Ectodermal cell (in vitro differentiated cells): ENCODE data around the gene KCNC1.

Experiments
- H3K27ac ChIP-seq: 2 replicates; pipeline ENCODE4 v1.7.0; 2013; ENCODE audit warnings: mild to moderate bottlenecking, low read depth, low read length; ENCODE audit not compliant: insufficient read depth, poor library complexity, severe bottlenecking
- H3K27me3 ChIP-seq: 2 replicates; pipeline ENCODE4 v1.7.0; 2013; ENCODE audit warnings: mild to moderate bottlenecking, low read length; ENCODE audit not compliant: insufficient read depth, control insufficient read depth, poor library complexity, severe bottlenecking
- H3K36me3 ChIP-seq: one replicate; pipeline ENCODE4 v1.7.0; 2013; ENCODE audit warnings: low read length; ENCODE audit not compliant: control insufficient read depth, insufficient read depth
- H3K4me1 ChIP-seq: one replicate; pipeline ENCODE4 v1.7.0; 2013; ENCODE audit warnings: low read length; ENCODE audit not compliant: control insufficient read depth, insufficient read depth
- H3K4me3 ChIP-seq: 2 replicates; pipeline ENCODE4 v1.7.0; 2013; ENCODE audit warnings: low read depth, low read length, control low read depth; ENCODE audit not compliant: insufficient read depth
- H3K9me3 ChIP-seq: 2 replicates; pipeline ENCODE4 v1.7.0; 2013; ENCODE audit warnings: mild to moderate bottlenecking, low read length, moderate library complexity; ENCODE audit not compliant: control insufficient read depth
- WGBS, 2 experiments: methylation state at CpG; one replicate each; pipeline ENCODE4 v1.1.7; 2013; ENCODE audit warnings: missing lambda C conversion rate in 2 of 2; 5-methylcytosine and 5-hydroxymethylcytosine counted together

The KCNC1 gene

GRCh38 chr11:17780668-17781067, 46.1 kb downstream of the KCNC1 start:
- peaks cover 8% of the 10 kb centered on the region for H3K4me1 ChIP-seq
- no peak overlapping the region for H3K4me3 ChIP-seq
- WGBS, 2 experiments = 95 to 97% methylated on average over 15 of the region's 15 CpGs
- H3K27ac ChIP-seq = no peak overlapping the region
- H3K36me3 ChIP-seq = no peaks in the 10 kb centered on the region
- H3K27me3 ChIP-seq = no peaks in the 10 kb centered on the region
- H3K9me3 ChIP-seq = no peaks in the 10 kb centered on the region

- Histone ChIP-seq H3K27me3 (no peaks in the 10 kb centered on the region), H3K4me3 (no peak overlapping the region), H3K4me1 (peaks cover 3% of the 10 kb centered on the region), H3K9me3 (no peaks in the 10 kb centered on the region), H3K27ac (no peak overlapping the region), H3K36me3 (no peaks in the 10 kb centered on the region)
- 89 to 92% methylated on average over 12 of the region's 12 CpGs for WGBS, 2 experiments
Measured at GRCh38 chr11:17781221-17781620, 46.6 kb downstream of the KCNC1 start.

GRCh38 chr11:17781626-17782025, 47.0 kb downstream of the KCNC1 start:
- no peaks in the 10 kb centered on the region for H3K36me3 ChIP-seq
- no peak overlapping the region for H3K27ac ChIP-seq
- H3K27me3 ChIP-seq = no peaks in the 10 kb centered on the region
- no peaks in the 10 kb centered on the region for H3K4me1 ChIP-seq
- no peak overlapping the region for H3K4me3 ChIP-seq
- WGBS, 2 experiments = 96% methylated on average over 11 to 12 of the region's 12 CpGs
- no peaks in the 10 kb centered on the region for H3K9me3 ChIP-seq

GRCh38 chr11:17782145-17782544, 47.6 kb downstream of the KCNC1 start:
- Histone ChIP-seq H3K4me1 (no peaks in the 10 kb centered on the region), H3K4me3 (no peak overlapping the region), H3K9me3 (no peaks in the 10 kb centered on the region), H3K27ac (no peak overlapping the region), H3K27me3 (no peaks in the 10 kb centered on the region), H3K36me3 (no peaks in the 10 kb centered on the region)
- 92 to 94% methylated on average over 12 of the region's 12 CpGs for WGBS, 2 experiments

DNA sequence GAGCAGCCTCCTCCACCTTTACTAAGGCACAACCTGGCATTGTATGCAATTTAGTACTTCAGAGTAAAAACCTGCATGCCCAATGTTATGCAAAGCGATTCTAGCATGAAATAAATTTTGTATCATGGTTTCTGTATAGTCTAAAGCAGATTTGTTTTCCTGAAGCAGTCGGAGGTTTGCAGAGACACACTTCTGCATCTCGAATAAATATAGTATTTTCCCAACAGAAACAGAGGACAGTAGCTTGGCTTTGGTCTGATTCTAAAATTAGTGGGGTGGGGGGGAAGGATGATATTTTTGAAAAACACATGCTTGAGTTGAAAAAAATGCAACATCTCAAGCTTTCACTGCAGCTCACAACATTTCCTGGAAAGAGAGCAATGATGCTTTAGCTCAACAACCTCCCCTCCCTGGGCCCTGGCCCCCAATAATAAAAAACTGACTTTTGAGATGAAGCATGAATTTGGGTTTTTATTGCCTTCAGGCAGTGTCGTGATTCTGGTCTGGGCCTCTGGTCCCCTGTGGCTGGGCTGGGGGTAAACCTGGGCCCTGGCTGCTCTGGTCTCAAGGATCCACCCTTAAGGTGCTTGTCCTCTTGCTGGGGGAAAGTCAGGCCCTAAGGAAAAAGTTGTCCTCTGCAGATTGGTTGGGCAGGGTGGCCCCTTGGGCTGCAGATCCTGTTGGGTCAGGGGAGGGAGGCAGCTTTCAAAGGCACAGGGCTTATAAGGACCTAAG, 48.2 kb downstream of the KCNC1 start:
- Histone ChIP-seq H3K36me3 (no peaks in the 10 kb centered on the region), H3K4me3 (no peak overlapping the region), H3K27me3 (no peaks in the 10 kb centered on the region), H3K27ac (no peak overlapping the region), H3K9me3 (no peaks in the 10 kb centered on the region), H3K4me1 (no peaks in the 10 kb centered on the region)
- WGBS, 2 experiments = 93 to 99% methylated on average over 4 of the region's 4 CpGs

- 95 to 97% methylated on average over 4 of the region's 4 CpGs for WGBS, 2 experiments
- no peak overlapping the region for H3K27ac ChIP-seq
- no peaks in the 10 kb centered on the region for H3K4me1 ChIP-seq
- no peak overlapping the region for H3K4me3 ChIP-seq
- no peaks in the 10 kb centered on the region for H3K9me3 ChIP-seq
- no peaks in the 10 kb centered on the region for H3K36me3 ChIP-seq
- no peaks in the 10 kb centered on the region for H3K27me3 ChIP-seq
Measured at GRCh38 chr11:17783878-17784277, 49.3 kb downstream of the KCNC1 start.

DNA sequence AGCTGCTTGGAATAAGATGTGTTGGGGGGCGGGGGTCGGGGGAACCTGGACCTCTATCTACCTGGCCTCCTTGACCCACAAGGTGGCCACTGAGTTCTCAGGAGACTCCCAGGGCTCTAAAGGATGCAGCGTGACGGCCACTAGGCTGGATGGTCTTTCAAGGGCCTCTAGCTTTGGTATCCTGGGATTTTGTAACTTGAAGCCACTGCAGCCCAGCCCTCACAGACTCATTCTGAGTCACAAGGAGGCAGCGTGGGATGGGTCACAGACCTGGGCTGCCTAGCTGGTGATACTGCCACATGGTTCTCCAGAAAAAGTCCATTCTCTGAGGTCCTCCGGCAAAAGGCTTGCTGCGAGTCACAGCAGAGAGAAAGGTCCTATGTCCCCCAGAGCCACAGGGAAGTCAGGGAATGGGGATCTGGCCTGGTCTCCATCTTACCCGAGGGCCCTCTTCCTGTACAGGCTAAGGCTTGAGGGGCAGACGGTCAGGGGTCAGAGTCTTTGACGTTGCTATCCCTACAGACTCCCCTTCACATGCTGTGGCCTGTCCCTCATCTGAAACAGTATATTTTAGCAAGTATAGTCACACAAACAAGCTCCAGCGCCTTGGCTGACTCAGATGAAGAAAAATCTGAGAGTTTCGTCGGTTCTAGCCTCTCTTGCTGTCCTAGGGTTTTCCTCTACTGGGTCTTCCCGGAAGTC, 52.4 kb downstream of the KCNC1 start:
- Histone ChIP-seq H3K9me3 (no peaks in the 10 kb centered on the region), H3K27me3 (no peaks in the 10 kb centered on the region), H3K4me3 (no peak overlapping the region), H3K36me3 (no peaks in the 10 kb centered on the region), H3K27ac (no peak overlapping the region), H3K4me1 (no peaks in the 10 kb centered on the region)
- WGBS, 2 experiments = 87 to 90% methylated on average over 14 of the region's 14 CpGs

GRCh38 chr11:17788084-17788483, 53.5 kb downstream of the KCNC1 start:
- Histone ChIP-seq H3K4me3 (no peak overlapping the region), H3K36me3 (no peaks in the 10 kb centered on the region), H3K27ac (no peak overlapping the region), H3K9me3 (no peaks in the 10 kb centered on the region), H3K27me3 (no peaks in the 10 kb centered on the region), H3K4me1 (no peaks in the 10 kb centered on the region)
- 96 to 97% methylated on average over 5 of the region's 5 CpGs for WGBS, 2 experiments

- WGBS, 2 experiments = 93 to 100% methylated on average over 1 of the region's 1 CpG
Measured at GRCh38 chr11:17790453-17790852, 55.9 kb downstream of the KCNC1 start.

GRCh38 chr11:17791144-17791543, 56.6 kb downstream of the KCNC1 start:
- Histone ChIP-seq H3K36me3 (no peaks in the 10 kb centered on the region), H3K27me3 (no peaks in the 10 kb centered on the region), H3K4me1 (no peaks in the 10 kb centered on the region), H3K4me3 (no peak overlapping the region), H3K27ac (no peak overlapping the region), H3K9me3 (no peaks in the 10 kb centered on the region)

More at GRCh38 chr11:17790453-17790852, 55.9 kb downstream of the KCNC1 start:
- no peaks in the 10 kb centered on the region for H3K4me1 ChIP-seq
- no peaks in the 10 kb centered on the region for H3K9me3 ChIP-seq
- no peaks in the 10 kb centered on the region for H3K27me3 ChIP-seq
- no peaks in the 10 kb centered on the region for H3K36me3 ChIP-seq
- no peak overlapping the region for H3K27ac ChIP-seq
- no peak overlapping the region for H3K4me3 ChIP-seq
